Panc1 (cell line): ENCODE data around the gene KRTAP16-1.

Experiments used
- CTCF ChIP-seq: fragments of 450-650 bp; IDR thresholded peaks from 2 replicates; pipeline ENCODE4 v1.5.1; 2017; ENCODE audit warnings: mild to moderate bottlenecking
- POLR2AphosphoS5 ChIP-seq: IDR thresholded peaks from 2 replicates; pipeline ENCODE4 v1.6.1; 2012; ENCODE audit warnings: mild to moderate bottlenecking, low read depth, low read length, moderate library complexity

DNA sequence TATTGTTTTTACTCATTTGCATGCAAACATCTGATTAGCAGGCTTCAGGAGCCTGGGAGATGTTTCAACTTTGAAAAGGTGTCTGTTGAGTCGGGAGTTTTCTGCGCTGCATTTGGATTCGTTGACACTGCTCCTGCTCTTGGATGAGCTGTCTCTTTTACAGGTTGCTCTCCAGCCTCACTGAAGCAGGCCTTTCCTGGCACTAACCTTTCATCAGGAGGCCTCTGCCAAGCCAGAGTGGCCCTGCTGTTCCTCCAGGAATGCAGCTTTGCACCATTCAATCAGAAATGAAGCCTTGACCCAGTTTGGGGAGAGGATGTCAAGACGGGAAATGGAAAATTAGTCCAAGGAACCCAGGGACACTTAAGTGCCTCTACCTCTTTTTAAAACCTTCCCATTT lies 6.1 kb downstream of the KRTAP16-1 start:
- TF ChIP-seq CTCF (no peak), POLR2AphosphoS5 (no peak)
